ENCODE results near the gene NCAPG2. TPM values are rescaled to one million over a fixed set of nuclear protein-coding genes. Genes with fewer than 3 reads are reported as not detected.

Gene NCAPG2
- total RNA-seq, 2 experiments from 2014 or later, result 104 to 108 TPM

GRCh38 chr7:158602041-158602440, 102.6 kb downstream of the NCAPG2 start:
- H3K36me3 Mint-ChIP-seq, result peaks cover 2% of the 10 kb centered on the region
- DNase-seq, result no peak
- no peaks in the 10 kb centered on the region for H3K9me3 Mint-ChIP-seq
- no peak overlapping the region for H3K27ac Mint-ChIP-seq
- H3K4me1 Mint-ChIP-seq, result no peaks in the 10 kb centered on the region
- H3K27me3 Mint-ChIP-seq, result no peaks in the 10 kb centered on the region
- H3K4me3 Mint-ChIP-seq, result no peak overlapping the region

GRCh38 chr7:158601090-158601489, 103.5 kb downstream of the NCAPG2 start:
- Mint-ChIP-seq H3K9me3 (no peaks in the 10 kb centered on the region), H3K27ac (no peak overlapping the region), H3K27me3 (no peaks in the 10 kb centered on the region), H3K4me3 (no peak overlapping the region), H3K36me3 (peaks cover 2% of the 10 kb centered on the region), H3K4me1 (no peaks in the 10 kb centered on the region)
- no peak for DNase-seq

- Mint-ChIP-seq H3K27ac (no peak overlapping the region), H3K27me3 (no peaks in the 10 kb centered on the region), H3K4me3 (no peak overlapping the region), H3K36me3 (no peaks in the 10 kb centered on the region), H3K4me1 (no peaks in the 10 kb centered on the region), H3K9me3 (peaks cover 3% of the 10 kb centered on the region)
- DNase-seq, result no peak
These were observed 107.9 kb downstream of the NCAPG2 start for GRCh38 chr7:158596745-158597144.

GRCh38 chr7:158596309-158596708, 108.3 kb downstream of the NCAPG2 start:
- Mint-ChIP-seq H3K27me3 (no peaks in the 10 kb centered on the region), H3K4me1 (no peaks in the 10 kb centered on the region), H3K9me3 (peaks cover 3% of the 10 kb centered on the region)

GRCh38 chr7:158595068-158595467, 109.5 kb downstream of the NCAPG2 start:
- Mint-ChIP-seq H3K9me3 (peaks cover 3% of the 10 kb centered on the region), H3K4me1 (no peaks in the 10 kb centered on the region), H3K27ac (no peak overlapping the region), H3K27me3 (peaks cover 2% of the 10 kb centered on the region), H3K4me3 (no peak overlapping the region), H3K36me3 (no peaks in the 10 kb centered on the region)
- no peak for DNase-seq

More at GRCh38 chr7:158596309-158596708, 108.3 kb downstream of the NCAPG2 start:
- H3K27ac Mint-ChIP-seq, result no peak overlapping the region
- no peak overlapping the region for H3K4me3 Mint-ChIP-seq
- DNase-seq, result no peak
- no peaks in the 10 kb centered on the region for H3K36me3 Mint-ChIP-seq

- Mint-ChIP-seq H3K4me1 (no peaks in the 10 kb centered on the region), H3K4me3 (no peak overlapping the region), H3K36me3 (no peaks in the 10 kb centered on the region), H3K9me3 (peaks cover 3% of the 10 kb centered on the region), H3K27me3 (peaks cover 17% of the 10 kb centered on the region), H3K27ac (no peak overlapping the region)
- no peak for DNase-seq
These were observed 112.1 kb downstream of the NCAPG2 start for GRCh38 chr7:158592541-158592940.

GRCh38 chr7:158591944-158592343, 112.7 kb downstream of the NCAPG2 start:
- Mint-ChIP-seq H3K27ac (no peak overlapping the region), H3K36me3 (no peaks in the 10 kb centered on the region), H3K9me3 (peaks cover 3% of the 10 kb centered on the region), H3K4me1 (no peaks in the 10 kb centered on the region), H3K27me3 (peaks cover 17% of the 10 kb centered on the region), H3K4me3 (no peak overlapping the region)
- no peak for DNase-seq

- peaks cover 3% of the 10 kb centered on the region for H3K9me3 Mint-ChIP-seq
- no peak overlapping the region for H3K27ac Mint-ChIP-seq
- DNase-seq, result no peak
- peaks cover 32% of the 10 kb centered on the region for H3K27me3 Mint-ChIP-seq
- H3K4me1 Mint-ChIP-seq, result peaks cover 3% of the 10 kb centered on the region
- no peak overlapping the region for H3K4me3 Mint-ChIP-seq
- no peaks in the 10 kb centered on the region for H3K36me3 Mint-ChIP-seq
These were observed 114.4 kb downstream of the NCAPG2 start for GRCh38 chr7:158590181-158590530.

- no peaks in the 10 kb centered on the region for H3K36me3 Mint-ChIP-seq
- no peak for DNase-seq
- H3K9me3 Mint-ChIP-seq, result peaks cover 3% of the 10 kb centered on the region
- H3K27me3 Mint-ChIP-seq, result peaks cover 37% of the 10 kb centered on the region
- no peak overlapping the region for H3K4me3 Mint-ChIP-seq
- peaks cover 3% of the 10 kb centered on the region for H3K4me1 Mint-ChIP-seq
- H3K27ac Mint-ChIP-seq, result no peak overlapping the region
These were observed 115.0 kb downstream of the NCAPG2 start for GRCh38 chr7:158589653-158590052.

GRCh38 chr7:158588878-158589442, 115.6 kb downstream of the NCAPG2 start:
- Mint-ChIP-seq H3K27ac (no peak overlapping the region), H3K36me3 (no peaks in the 10 kb centered on the region), H3K9me3 (peaks cover 3% of the 10 kb centered on the region), H3K4me3 (no peak overlapping the region), H3K27me3 (peaks cover 44% of the 10 kb centered on the region), H3K4me1 (peaks cover 3% of the 10 kb centered on the region)
- no peak for DNase-seq

GRCh38 chr7:158588085-158588877, 116.3 kb downstream of the NCAPG2 start:
- Mint-ChIP-seq H3K27ac (no peak overlapping the region), H3K4me3 (no peak overlapping the region), H3K4me1 (peaks cover 3% of the 10 kb centered on the region), H3K9me3 (peaks cover 3% of the 10 kb centered on the region), H3K27me3 (peaks cover 51% of the 10 kb centered on the region), H3K36me3 (no peaks in the 10 kb centered on the region)
- DNase-seq, result no peak

GRCh38 chr7:158587162-158588084, 117.2 kb downstream of the NCAPG2 start, which contains the start of gene PTPRN2:
Gene PTPRN2, minus strand, starts transcription at chr7:158587823.
- no peaks in the 10 kb centered on the region for H3K36me3 Mint-ChIP-seq
- peak; percentile 65 for DNase-seq
- H3K27me3 Mint-ChIP-seq, result peaks cover 56% of the 10 kb centered on the region
- peaks cover 3% of the 10 kb centered on the region for H3K4me1 Mint-ChIP-seq
- H3K27ac Mint-ChIP-seq, result no peak within 1 kb of the TSS
- H3K9me3 Mint-ChIP-seq, result no peaks in the 10 kb centered on the region
- no peak within 1 kb of the TSS for H3K4me3 Mint-ChIP-seq

GRCh38 chr7:158586499-158587161, 118.0 kb downstream of the NCAPG2 start:
- no peak overlapping the region for H3K4me3 Mint-ChIP-seq
- DNase-seq, result no peak
- no peaks in the 10 kb centered on the region for H3K36me3 Mint-ChIP-seq
- H3K27me3 Mint-ChIP-seq, result peaks cover 63% of the 10 kb centered on the region
- H3K27ac Mint-ChIP-seq, result no peak overlapping the region
- H3K9me3 Mint-ChIP-seq, result no peaks in the 10 kb centered on the region
- peaks cover 3% of the 10 kb centered on the region for H3K4me1 Mint-ChIP-seq

- Mint-ChIP-seq H3K27ac (no peak overlapping the region), H3K4me3 (no peak overlapping the region)
- no peak for DNase-seq
These were observed 118.7 kb downstream of the NCAPG2 start for GRCh38 chr7:158585721-158586498.

More at GRCh38 chr7:158585721-158586498, 118.7 kb downstream of the NCAPG2 start:
- Mint-ChIP-seq H3K36me3 (no peaks in the 10 kb centered on the region), H3K9me3 (peaks cover under 1% of the 10 kb centered on the region), H3K27me3 (peaks cover 66% of the 10 kb centered on the region), H3K4me1 (peaks cover 3% of the 10 kb centered on the region)
